Neutrophil (primary cell): ENCODE results near the gene RPL12.

ENCODE experiments used
- H3K27ac ChIP-seq: fragments of 200-600 bp; sonication (generic); 2 replicates; pipeline ENCODE4 v1.5.1; 2016; ENCODE audit warnings: mild to moderate bottlenecking, moderate library complexity
- H3K27me3 ChIP-seq: fragments of 200-600 bp; sonication (generic); 2 replicates; pipeline ENCODE4 v1.6.0; 2016; ENCODE audit warnings: mild to moderate bottlenecking
- H3K36me3 ChIP-seq: fragments of 200-600 bp; sonication (generic); 2 replicates; pipeline ENCODE4 v1.5.1; 2017
- H3K4me1 ChIP-seq, 2 experiments: fragments of 200-600 bp in 1 of 2; sonication (generic) in 1 of 2; 1 replicate in 1 of 2; 2 replicates in 1 of 2; pipeline versions ENCODE4 v1.5.1 to v1.6.1; 2013 to 2016; ENCODE audit warnings: low read depth in 1 of 2, low read length in 1 of 2, mild to moderate bottlenecking in 1 of 2, moderate library complexity in 1 of 2; ENCODE audit not compliant: control insufficient read depth in 1 of 2, insufficient read depth in 1 of 2
- H3K4me3 ChIP-seq, 2 experiments: fragments of 200-600 bp in 1 of 2; sonication (generic) in 1 of 2; 1 replicate in 1 of 2; 2 replicates in 1 of 2; pipeline ENCODE4 v1.5.1; 2013 to 2016; ENCODE audit warnings: low read depth in 1 of 2, low read length in 1 of 2, mild to moderate bottlenecking in 1 of 2, moderate library complexity in 1 of 2
- H3K9me3 ChIP-seq: fragments of 200-600 bp; sonication (generic); 2 replicates; pipeline ENCODE4 v1.5.1; 2016
- CTCF ChIP-seq: fragments of 200-600 bp; sonication (generic); IDR thresholded peaks from 2 replicates; pipeline ENCODE4 v1.5.1; 2016; ENCODE audit warnings: antibody characterized with exemption

The RPL12 gene

GRCh38 chr9:127407492-127407843, 43.7 kb downstream of the RPL12 start:
- H3K9me3 ChIP-seq = no peaks in the 10 kb centered on the region
- TF ChIP-seq CTCF = no peak
- H3K27ac ChIP-seq = no peak overlapping the region
- no peaks in the 10 kb centered on the region for H3K27me3 ChIP-seq
- H3K4me1 ChIP-seq = no peaks in the 10 kb centered on the region
- no peak overlapping the region for H3K4me3 ChIP-seq
- H3K36me3 ChIP-seq = no peaks in the 10 kb centered on the region

GRCh38 chr9:127406799-127407491, 44.3 kb downstream of the RPL12 start:
- Histone ChIP-seq H3K27me3 (no peaks in the 10 kb centered on the region), H3K27ac (no peak overlapping the region), H3K9me3 (no peaks in the 10 kb centered on the region), H3K4me1 (no peaks in the 10 kb centered on the region), H3K4me3 (no peak overlapping the region), H3K36me3 (no peaks in the 10 kb centered on the region)
- TF ChIP-seq CTCF = no peak

- no peak for TF ChIP-seq CTCF
- Histone ChIP-seq H3K36me3 (no peaks in the 10 kb centered on the region), H3K27me3 (no peaks in the 10 kb centered on the region)
These were observed 45.7 kb downstream of the RPL12 start for GRCh38 chr9:127405344-127406125.

GRCh38 chr9:127404631-127405030, 46.6 kb downstream of the RPL12 start:
- Histone ChIP-seq H3K9me3 (no peaks in the 10 kb centered on the region), H3K27me3 (no peaks in the 10 kb centered on the region), H3K36me3 (no peaks in the 10 kb centered on the region), H3K4me1 (no peaks in the 10 kb centered on the region), H3K27ac (no peak overlapping the region), H3K4me3 (no peak overlapping the region)
- TF ChIP-seq CTCF = no peak

More at GRCh38 chr9:127405344-127406125, 45.7 kb downstream of the RPL12 start:
- no peak overlapping the region for H3K27ac ChIP-seq
- H3K9me3 ChIP-seq = no peaks in the 10 kb centered on the region
- H3K4me1 ChIP-seq = no peaks in the 10 kb centered on the region
- H3K4me3 ChIP-seq = no peak overlapping the region

GRCh38 chr9:127403507-127404192, 47.6 kb downstream of the RPL12 start:
- Histone ChIP-seq H3K27me3 (peaks cover 7% of the 10 kb centered on the region), H3K4me3 (no peak overlapping the region), H3K9me3 (no peaks in the 10 kb centered on the region), H3K36me3 (no peaks in the 10 kb centered on the region), H3K4me1 (no peaks in the 10 kb centered on the region), H3K27ac (no peak overlapping the region)
- no peak for TF ChIP-seq CTCF
